GM21381 (cell line): ENCODE results near the gene SEPTIN12.

Experiments used
- ATAC-seq: cut with Tn5 transposase; IDR thresholded peaks from one replicate; pipeline ENCODE4 v1.9.1; 2021; ENCODE audit warnings: mild to moderate bottlenecking, moderate library complexity; ENCODE audit not compliant: unreplicated experiment

The SEPTIN12 gene

DNA sequence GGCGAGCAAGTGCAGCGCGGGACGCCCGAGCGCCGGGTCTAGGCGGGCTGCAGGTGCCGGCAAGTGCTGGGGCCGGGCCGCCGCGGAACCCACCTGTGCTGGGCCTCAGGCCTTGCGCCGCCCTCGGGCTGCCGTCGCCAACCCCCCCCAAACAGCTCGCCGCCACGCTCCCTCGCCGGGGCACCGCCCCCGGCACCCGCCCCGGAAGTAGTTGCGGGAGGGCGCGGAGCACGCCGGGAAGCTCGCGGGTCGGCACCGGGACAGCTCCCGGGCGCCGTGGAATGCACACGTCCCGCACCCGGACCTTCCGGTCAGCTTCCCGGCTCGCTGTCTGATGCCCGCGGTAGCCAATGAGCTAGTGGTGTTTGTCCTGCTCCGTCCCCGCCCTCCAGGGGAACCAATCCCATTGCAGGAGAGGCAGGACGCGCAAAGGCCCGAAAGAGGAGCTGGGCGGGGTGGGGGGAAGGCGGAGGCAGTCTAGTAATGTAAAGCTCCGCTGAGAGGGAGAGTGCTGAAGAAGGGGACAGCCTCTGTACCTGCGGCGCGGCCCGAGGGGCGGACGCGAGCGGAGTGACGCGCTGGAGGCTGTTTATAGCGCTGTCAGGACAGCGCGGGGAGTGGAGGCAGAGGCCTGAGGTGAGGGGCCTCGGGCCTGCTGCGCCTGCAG lies 53.9 kb downstream of the SEPTIN12 start, which contains the start of the genes ANKS3 and DNAAF8:
TSS of gene ANKS3 (minus strand) at position 209 of the 667 bp plus-strand sequence. CDS start 4,122 bp downstream, outside the sequence.
TSS of gene DNAAF8 (plus strand) at position 475 of the 667 bp plus-strand sequence. CDS start 1,978 bp downstream, outside the sequence.
- ATAC-seq, result peak; percentile 81

DNA sequence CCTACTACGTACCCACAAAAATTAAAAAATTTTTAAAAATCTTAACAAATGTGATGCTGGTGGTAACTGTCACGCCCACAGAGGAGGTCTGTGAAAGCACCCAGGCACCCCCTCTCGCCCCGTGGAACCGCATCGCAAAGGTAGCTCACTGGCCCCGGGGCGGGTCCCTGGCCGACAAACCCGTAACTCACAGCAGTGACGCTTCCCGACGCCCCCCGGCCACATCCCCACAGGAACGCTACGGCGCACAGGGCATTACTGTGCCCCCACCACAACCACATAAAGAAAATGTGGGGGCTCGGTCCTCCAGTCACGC lies 54.4 kb downstream of the SEPTIN12 start:
- ATAC-seq, result peak; percentile 14

GRCh38 chr16:4733211-4733742 lies 54.9 kb downstream of the SEPTIN12 start:
- ATAC-seq, result no peak

DNA sequence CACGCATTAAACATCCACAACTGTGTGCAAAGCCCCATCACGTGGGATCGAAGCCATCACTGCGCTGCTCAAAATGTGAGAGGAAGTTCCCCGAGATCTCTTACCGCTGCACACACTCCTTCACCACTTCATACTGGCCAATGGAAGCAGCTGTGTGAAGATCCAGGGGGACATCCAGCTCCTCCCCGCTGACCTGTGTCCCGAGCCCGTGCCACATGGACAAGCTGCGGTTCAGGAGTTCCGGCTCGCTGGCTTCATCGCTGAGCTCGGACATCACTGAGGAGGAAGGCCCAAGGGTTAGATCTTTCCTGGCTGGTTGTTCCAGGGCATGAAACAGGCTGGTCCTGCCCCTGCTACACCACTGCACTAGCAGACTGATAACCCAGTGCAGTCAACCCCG lies 58.3 kb downstream of the SEPTIN12 start:
- ATAC-seq, result no peak

DNA sequence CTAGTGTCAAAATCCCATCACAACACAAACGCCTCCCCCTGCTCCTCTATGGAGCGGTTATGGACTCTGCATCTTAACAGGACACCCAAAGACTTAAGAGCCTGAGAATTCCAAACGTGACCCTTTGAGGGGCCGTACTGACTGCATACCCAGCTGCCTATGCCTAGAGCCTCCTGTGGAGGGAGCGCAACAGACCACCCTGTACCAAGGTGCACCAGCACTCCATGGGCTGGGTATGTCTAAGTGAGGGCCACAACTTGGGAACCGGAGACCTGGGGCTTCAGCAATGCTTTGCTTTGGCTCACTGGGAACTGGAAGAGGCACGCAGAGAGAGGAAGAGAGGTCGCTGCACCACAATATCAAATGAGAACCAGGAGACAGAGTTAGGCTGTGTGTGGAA lies 59.5 kb downstream of the SEPTIN12 start:
- ATAC-seq, result no peak
